Measurements from ENCODE around the gene NDP. TPM values are rescaled to one million over a fixed set of nuclear protein-coding genes. Genes with fewer than 3 reads are reported as not detected.
A peak's percentile ranks its signal among the peaks of the same experiment; 100 is the strongest.

Gene NDP
- total RNA-seq, 1 donor from 2014 or later, result 0.30 TPM

DNA sequence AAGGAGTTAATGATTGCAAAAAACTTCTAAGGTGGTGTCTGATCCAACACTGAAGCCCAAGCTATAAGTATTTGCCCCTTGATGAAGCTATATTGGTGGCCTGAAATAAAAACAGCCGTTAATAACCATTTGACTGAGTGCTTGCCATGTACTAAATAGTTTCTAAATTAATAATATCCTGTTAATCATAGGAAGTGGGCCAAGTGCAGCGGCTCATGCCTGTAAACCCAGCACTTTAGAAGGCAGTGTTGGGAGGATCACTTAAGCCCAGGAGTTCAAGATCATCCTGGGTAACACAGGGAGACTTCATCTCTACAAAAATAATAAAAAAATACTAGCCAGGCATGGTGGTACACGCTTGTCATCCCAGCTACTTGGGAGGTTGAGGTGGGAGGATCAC, 8.3 kb downstream of the NDP start:
- Histone ChIP-seq H3K27me3 (ENCODE audit: low read depth) (no peaks in the 10 kb centered on the region), H3K4me3 (no peak overlapping the region), H3K36me3 (no peaks in the 10 kb centered on the region), H3K27ac (no peak overlapping the region), H3K4me1 (no peaks in the 10 kb centered on the region), H3K9me3 (no peaks in the 10 kb centered on the region)
- ATAC-seq (no peak), DNase-seq (no peak)
- intact Hi-C loops (cut with DNase I), result no loop called here
- TF ChIP-seq, protein P1, sequence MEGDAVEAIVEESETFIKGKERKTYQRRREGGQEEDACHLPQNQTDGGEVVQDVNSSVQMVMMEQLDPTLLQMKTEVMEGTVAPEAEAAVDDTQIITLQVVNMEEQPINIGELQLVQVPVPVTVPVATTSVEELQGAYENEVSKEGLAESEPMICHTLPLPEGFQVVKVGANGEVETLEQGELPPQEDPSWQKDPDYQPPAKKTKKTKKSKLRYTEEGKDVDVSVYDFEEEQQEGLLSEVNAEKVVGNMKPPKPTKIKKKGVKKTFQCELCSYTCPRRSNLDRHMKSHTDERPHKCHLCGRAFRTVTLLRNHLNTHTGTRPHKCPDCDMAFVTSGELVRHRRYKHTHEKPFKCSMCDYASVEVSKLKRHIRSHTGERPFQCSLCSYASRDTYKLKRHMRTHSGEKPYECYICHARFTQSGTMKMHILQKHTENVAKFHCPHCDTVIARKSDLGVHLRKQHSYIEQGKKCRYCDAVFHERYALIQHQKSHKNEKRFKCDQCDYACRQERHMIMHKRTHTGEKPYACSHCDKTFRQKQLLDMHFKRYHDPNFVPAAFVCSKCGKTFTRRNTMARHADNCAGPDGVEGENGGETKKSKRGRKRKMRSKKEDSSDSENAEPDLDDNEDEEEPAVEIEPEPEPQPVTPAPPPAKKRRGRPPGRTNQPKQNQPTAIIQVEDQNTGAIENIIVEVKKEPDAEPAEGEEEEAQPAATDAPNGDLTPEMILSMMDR (IDR thresholded peaks at IDR 0.05), result no peak

DNA sequence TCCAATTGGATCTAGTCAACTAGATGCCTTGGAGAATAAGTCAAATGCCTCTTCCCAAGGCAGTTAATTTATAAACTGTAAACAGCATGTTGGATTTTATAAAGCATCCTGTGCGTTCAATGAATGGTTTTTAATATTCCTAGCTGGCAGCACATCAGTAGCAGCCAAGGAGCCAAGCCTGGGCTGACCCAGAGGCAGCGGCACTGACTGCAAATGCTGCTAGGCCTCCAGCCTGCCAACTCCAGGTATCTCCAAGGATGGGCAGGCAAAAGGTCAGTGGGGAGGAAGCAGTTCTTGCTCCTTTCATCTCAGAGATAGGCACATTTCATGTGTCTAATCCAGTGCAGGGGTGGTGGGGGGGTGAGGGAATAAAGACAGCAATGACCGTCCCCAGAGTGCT, 9.5 kb downstream of the NDP start:
- ATAC-seq (no peak), DNase-seq (no peak)
- Histone ChIP-seq H3K27me3 (ENCODE audit: low read depth) (no peaks in the 10 kb centered on the region), H3K36me3 (no peaks in the 10 kb centered on the region), H3K27ac (no peak overlapping the region), H3K9me3 (no peaks in the 10 kb centered on the region), H3K4me3 (no peak overlapping the region), H3K4me1 (no peaks in the 10 kb centered on the region)
- TF ChIP-seq, protein P1 (IDR thresholded peaks at IDR 0.05), result no peak
- intact Hi-C loops (cut with DNase I), result no loop called here

DNA sequence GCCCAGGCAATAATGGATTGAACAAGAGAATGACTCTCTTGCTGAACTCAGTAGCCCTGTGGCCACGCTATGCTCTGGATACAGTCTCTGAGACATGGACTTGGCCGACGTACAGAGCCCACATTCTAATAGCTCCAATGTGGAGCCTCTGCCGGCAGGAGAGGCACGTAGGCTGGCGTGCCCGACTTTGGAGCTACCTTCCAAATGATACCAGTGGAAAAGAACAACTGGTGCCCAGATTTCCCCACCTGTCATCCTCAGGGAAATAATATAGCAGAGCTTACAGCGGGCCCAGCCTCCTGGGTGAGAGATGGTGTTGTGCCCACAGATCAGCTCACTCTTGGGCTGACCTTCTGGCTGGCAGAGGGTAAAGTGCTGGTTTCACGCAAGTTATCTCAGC, 10.6 kb downstream of the NDP start:
- ATAC-seq (no peak), DNase-seq (no peak)
- TF ChIP-seq, protein P1 (IDR thresholded peaks at IDR 0.05), result no peak
- intact Hi-C loops (cut with DNase I), result no loop called here
- H3K9me3 ChIP-seq, result no peaks in the 10 kb centered on the region
- H3K27me3 ChIP-seq (ENCODE audit: low read depth), result no peaks in the 10 kb centered on the region
- no peaks in the 10 kb centered on the region for H3K36me3 ChIP-seq
- H3K4me3 ChIP-seq, result no peak overlapping the region
- H3K4me1 ChIP-seq, result no peaks in the 10 kb centered on the region
- no peak overlapping the region for H3K27ac ChIP-seq

DNA sequence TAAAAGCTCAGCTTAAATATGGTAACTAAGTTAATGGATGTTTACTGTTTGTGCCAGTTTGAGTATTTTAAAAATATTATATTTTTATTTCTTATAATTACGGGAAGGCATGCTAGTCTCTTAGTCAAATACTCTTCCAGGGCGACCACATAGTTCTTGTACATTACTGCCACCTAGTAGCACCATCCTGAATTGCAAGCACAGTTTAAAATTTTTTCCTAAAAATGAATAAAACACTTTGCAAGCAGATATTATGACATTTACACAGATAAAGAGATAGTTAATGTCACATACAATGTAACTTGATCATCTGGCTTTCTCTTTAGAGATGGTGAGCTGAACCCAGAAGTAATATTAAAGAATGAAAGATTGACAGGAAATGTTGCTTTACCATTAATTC, 11.5 kb downstream of the NDP start:
- H3K4me1 ChIP-seq, result no peaks in the 10 kb centered on the region
- H3K27me3 ChIP-seq (ENCODE audit: low read depth), result no peaks in the 10 kb centered on the region
- H3K27ac ChIP-seq, result no peak overlapping the region
- no peak for DNase-seq
- no peak for ATAC-seq
- H3K36me3 ChIP-seq, result no peaks in the 10 kb centered on the region
- intact Hi-C loops (cut with DNase I), result no loop called here
- H3K9me3 ChIP-seq, result no peaks in the 10 kb centered on the region
- H3K4me3 ChIP-seq, result no peak overlapping the region
- TF ChIP-seq, protein P1 (IDR thresholded peaks at IDR 0.05), result no peak

DNA sequence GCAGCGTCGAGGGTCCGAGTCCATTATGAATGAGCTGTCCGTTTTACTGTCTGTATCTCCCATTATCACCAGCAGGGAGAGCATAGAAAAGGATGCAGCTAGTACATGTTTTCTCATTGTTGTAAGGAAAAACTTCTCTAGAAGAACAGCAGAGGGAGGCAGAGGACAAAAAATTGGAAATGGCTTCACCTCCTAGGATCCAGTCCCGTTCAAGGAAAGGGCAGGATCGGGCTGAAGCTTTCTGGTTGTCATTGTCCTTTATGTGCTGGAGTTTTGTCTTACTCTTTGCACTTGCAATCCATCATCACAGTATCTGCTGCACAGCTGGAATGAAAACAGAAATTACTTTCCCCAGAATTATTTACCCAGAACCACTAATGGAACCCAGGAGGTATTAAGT, 14.7 kb downstream of the NDP start:
- H3K9me3 ChIP-seq, result no peaks in the 10 kb centered on the region
- no peaks in the 10 kb centered on the region for H3K36me3 ChIP-seq
- H3K27ac ChIP-seq, result no peak overlapping the region
- intact Hi-C loops (cut with DNase I), result no loop called here
- TF ChIP-seq, protein P1 (IDR thresholded peaks at IDR 0.05), result peak; percentile 59
- peak; percentile 57 to 77 for ATAC-seq
- H3K27me3 ChIP-seq (ENCODE audit: low read depth), result no peaks in the 10 kb centered on the region
- DNase-seq, result no peak
- no peaks in the 10 kb centered on the region for H3K4me1 ChIP-seq
- no peak overlapping the region for H3K4me3 ChIP-seq

DNA sequence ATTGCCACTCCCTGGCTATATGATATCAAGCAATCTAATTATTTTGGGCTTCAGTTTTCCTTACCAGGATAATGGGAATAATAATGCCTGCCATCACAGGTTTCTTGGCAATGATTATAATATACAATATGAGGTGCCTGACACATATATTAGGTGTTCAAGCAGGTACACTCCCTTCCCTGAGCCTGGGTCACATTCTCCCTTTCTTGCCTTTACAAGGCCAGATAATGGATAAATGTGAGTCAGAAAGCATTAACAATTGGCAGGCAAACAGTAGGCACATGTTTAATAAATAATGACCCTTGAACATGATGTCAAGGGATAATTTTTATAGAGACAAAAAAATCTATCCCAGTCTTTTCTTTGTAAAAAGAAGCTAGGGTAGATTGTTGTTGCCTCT, 17.2 kb downstream of the NDP start:
- ATAC-seq, result no peak
- no peak for DNase-seq
- TF ChIP-seq, protein P1 (IDR thresholded peaks at IDR 0.05), result no peak
- no peak overlapping the region for H3K4me3 ChIP-seq
- no peak overlapping the region for H3K27ac ChIP-seq
- H3K9me3 ChIP-seq, result no peaks in the 10 kb centered on the region
- no peaks in the 10 kb centered on the region for H3K4me1 ChIP-seq
- H3K36me3 ChIP-seq, result no peaks in the 10 kb centered on the region
- no peaks in the 10 kb centered on the region for H3K27me3 ChIP-seq (ENCODE audit: low read depth)
- intact Hi-C loops (cut with DNase I), result no loop called here
